Mesothelial cell of epicardium (in vitro differentiated cells): Measurements from ENCODE around the gene CDH4. TPM values are rescaled to one million over a fixed set of nuclear protein-coding genes. Genes with fewer than 3 reads are reported as not detected.

Experiments used
- DNase-seq, 2 experiments: peaks; one replicate each; pipeline ENCODE4 v3.0.0; 2021; ENCODE audit warnings: low spot score in 2 of 2; ENCODE audit not compliant: unreplicated experiment in 2 of 2
- H3K27ac Mint-ChIP-seq: 2 replicates; pipeline ENCODE4 v1.8.0; 2021; ENCODE audit warnings: mixed read lengths
- H3K27me3 Mint-ChIP-seq: 2 replicates; pipeline ENCODE4 v1.8.0; 2021; ENCODE audit warnings: low read depth, mixed read lengths
- H3K36me3 Mint-ChIP-seq: 2 replicates; pipeline ENCODE4 v1.8.0; 2021; ENCODE audit warnings: mixed read lengths
- H3K4me1 Mint-ChIP-seq: 2 replicates; pipeline ENCODE4 v1.8.0; 2021; ENCODE audit warnings: mixed read lengths
- H3K4me3 Mint-ChIP-seq: 2 replicates; pipeline ENCODE4 v1.8.0; 2021; ENCODE audit warnings: mild to moderate bottlenecking, moderate library complexity, mixed read lengths
- H3K9me3 Mint-ChIP-seq: 2 replicates; pipeline ENCODE4 v1.8.0; 2021; ENCODE audit warnings: mixed read lengths
- CTCF ChIP-seq: fragments of 200-600 bp; sonication (generic); IDR thresholded peaks from one replicate; pipeline ENCODE4 v1.5.0; 2021; ENCODE audit warnings: antibody characterized with exemption; ENCODE audit not compliant: unreplicated experiment
- total RNA-seq: library from RNA; stranded (reverse); gene quantifications from 3 replicates; pipeline ENCODE4 v1.2.1, GENCODE V29; 2021

Gene CDH4
- total RNA-seq, 1 donor from 2014 or later: 1.1 TPM

GRCh38 chr20:61585764-61586163 lies 333.7 kb downstream of the CDH4 start:
- H3K27me3 Mint-ChIP-seq: peaks cover 42% of the 10 kb centered on the region
- no peaks in the 10 kb centered on the region for H3K36me3 Mint-ChIP-seq
- no peak overlapping the region for H3K27ac Mint-ChIP-seq
- H3K9me3 Mint-ChIP-seq: no peaks in the 10 kb centered on the region
- H3K4me3 Mint-ChIP-seq: no peak overlapping the region
- TF ChIP-seq CTCF: no peak
- peaks cover 12% of the 10 kb centered on the region for H3K4me1 Mint-ChIP-seq
- DNase-seq: no peak

DNA sequence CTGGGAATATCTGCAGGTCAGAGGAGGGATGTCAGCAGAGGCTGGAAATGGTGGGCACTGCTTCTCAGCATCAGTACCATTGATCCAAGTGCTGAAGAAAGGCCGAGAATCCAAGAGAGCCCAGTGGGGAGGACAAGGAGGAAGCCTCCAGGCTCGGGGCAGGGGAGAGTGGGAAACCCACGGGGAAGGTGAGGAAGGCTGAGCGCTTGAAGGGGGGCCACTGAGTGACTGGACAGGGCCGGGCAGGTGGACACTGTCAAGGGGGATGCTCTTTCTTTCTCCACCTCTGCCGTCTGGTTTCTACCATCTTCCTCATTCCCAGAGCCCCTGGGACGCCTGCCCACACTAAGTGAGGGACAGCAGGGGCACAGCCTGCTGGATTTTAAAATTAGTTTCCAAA lies 335.0 kb downstream of the CDH4 start:
- Mint-ChIP-seq H3K27ac (no peak overlapping the region), H3K9me3 (peaks cover 8% of the 10 kb centered on the region), H3K36me3 (no peaks in the 10 kb centered on the region), H3K27me3 (peaks cover 39% of the 10 kb centered on the region), H3K4me3 (no peak overlapping the region), H3K4me1 (peaks cover 12% of the 10 kb centered on the region)
- no peak for TF ChIP-seq CTCF
- DNase-seq: no peak

DNA sequence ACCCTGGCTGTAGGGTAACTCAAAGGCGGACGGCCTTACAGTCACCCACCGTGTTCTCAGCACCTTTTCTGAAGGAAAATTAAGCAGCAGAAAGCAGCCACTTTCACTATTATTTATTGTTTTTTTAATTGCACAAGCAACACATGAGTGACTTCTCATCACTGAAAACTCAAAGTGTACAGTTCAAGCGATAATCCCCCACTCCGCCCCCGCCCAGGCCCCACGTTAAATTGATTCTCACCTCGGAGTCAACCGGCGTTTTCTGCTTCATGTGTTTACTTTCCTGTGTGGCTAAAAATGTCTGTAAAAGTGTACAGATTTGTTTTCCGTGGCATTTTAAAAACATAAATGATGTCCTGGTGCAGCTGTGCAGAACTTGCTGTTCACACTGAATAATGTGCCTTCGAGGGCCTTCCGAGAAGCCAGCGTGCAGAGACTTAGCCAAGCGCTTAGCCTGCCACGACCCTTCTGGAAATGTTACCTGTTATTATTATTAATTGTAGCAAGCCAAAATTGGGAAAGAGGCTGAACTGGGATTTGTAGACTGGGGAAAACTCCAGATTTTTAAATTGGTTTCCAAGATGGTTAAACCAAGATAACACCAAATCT lies 335.7 kb downstream of the CDH4 start:
- peaks cover 16% of the 10 kb centered on the region for H3K9me3 Mint-ChIP-seq
- peaks cover 12% of the 10 kb centered on the region for H3K4me1 Mint-ChIP-seq
- TF ChIP-seq CTCF: no peak
- H3K4me3 Mint-ChIP-seq: no peak overlapping the region
- H3K27me3 Mint-ChIP-seq: peaks cover 32% of the 10 kb centered on the region
- no peaks in the 10 kb centered on the region for H3K36me3 Mint-ChIP-seq
- H3K27ac Mint-ChIP-seq: no peak overlapping the region
- no peak for DNase-seq

DNA sequence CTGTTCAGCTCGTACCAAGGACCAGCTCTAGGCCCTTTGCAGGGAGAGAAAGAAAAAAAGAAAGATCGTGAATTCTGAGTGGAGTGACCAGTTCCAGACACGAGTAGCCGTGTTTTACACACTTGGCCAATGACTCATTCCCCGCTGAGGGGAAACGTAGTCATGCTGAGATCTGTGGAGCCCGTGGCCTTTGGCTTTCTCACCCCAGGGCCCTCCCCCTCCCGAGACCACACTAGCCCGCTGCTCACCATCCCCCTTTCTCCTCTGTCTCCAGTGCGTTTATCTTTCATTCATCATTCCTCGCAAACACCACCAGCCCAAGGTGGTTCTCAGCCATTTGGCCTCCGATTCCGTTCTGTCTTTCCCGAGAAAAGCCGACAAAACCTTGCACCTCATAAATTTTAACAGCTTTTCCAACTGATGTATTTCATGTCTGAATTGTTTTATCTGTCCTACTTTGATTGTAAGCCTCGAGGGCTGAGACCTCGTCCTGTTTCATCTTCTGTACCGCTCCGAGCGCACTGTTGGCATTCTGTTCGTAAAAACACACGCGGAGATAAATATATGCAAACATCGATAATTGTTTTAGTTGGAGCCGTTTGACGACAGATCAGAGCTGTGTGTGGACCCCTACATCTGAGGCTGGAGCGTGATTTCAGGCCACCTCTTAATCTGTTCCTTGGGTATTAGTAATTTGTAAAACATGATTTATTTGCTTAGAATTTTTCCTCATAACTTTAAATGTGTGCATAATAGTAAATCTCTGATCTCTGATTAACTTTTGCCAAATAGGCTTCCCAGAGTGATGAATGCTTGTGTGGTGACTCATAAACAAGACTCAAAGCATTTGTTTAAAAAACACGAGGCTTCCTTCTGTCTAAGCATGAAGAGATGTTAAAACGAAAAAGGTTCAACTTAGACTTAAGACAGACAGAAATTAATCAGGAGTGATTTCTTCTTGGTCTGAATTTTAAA lies 336.6 kb downstream of the CDH4 start:
- Mint-ChIP-seq H3K27ac (no peak overlapping the region), H3K9me3 (peaks cover 22% of the 10 kb centered on the region), H3K4me1 (peaks cover 12% of the 10 kb centered on the region), H3K4me3 (no peak overlapping the region), H3K27me3 (peaks cover 28% of the 10 kb centered on the region), H3K36me3 (no peaks in the 10 kb centered on the region)
- no peak for DNase-seq
- no peak for TF ChIP-seq CTCF

DNA sequence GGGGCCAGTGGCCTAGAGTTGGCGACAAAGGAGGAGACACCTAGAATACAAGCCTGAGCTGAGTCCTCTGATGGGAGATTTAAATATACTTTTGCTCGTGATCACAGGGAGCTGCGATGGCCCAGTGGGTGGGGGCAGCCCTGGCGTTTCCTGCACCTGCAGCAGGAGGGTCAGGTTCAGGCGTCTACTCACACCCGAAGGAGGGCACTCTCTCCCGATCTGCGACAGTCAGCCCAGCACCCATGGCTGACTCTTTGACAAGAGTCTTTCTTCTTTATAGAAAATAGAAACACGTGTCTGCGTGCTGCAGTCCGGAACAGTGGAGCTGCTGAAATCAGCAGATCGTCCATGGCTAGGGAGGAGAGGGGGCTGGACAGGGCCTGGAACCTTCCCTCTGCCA lies 338.2 kb downstream of the CDH4 start:
- no peak overlapping the region for H3K4me3 Mint-ChIP-seq
- H3K9me3 Mint-ChIP-seq: peaks cover 22% of the 10 kb centered on the region
- H3K4me1 Mint-ChIP-seq: peaks cover 12% of the 10 kb centered on the region
- TF ChIP-seq CTCF: no peak
- H3K27ac Mint-ChIP-seq: no peak overlapping the region
- no peak for DNase-seq
- H3K36me3 Mint-ChIP-seq: no peaks in the 10 kb centered on the region
- peaks cover 21% of the 10 kb centered on the region for H3K27me3 Mint-ChIP-seq
